Coronary artery (tissue), 2 donors: ENCODE results near the gene MITF.
A peak's percentile ranks its signal among the peaks of the same experiment; 100 is the strongest.

Experiments used
- DNase-seq: peaks from one replicate; pipeline ENCODE4 v3.0.0-alpha.2; 2017; ENCODE audit warnings: low spot score
- H3K27ac ChIP-seq, 2 donors: fragments of 200-600 bp; sonication (generic); one replicate each; pipeline ENCODE4 v1.5.1; 2016 to 2019
- H3K4me3 ChIP-seq: fragments of 200-600 bp; sonication (generic); 2 replicates; pipeline ENCODE4 v1.5.1; 2016; ENCODE audit warnings: mild to moderate bottlenecking, moderate library complexity
- TF ChIP-seq, protein P1 (sequence below): fragments of 200-600 bp; sonication (generic); IDR thresholded peaks from one replicate; pipeline ENCODE4 v1.5.1; 2019; ENCODE audit warnings: antibody characterized with exemption

The MITF gene, protein sequence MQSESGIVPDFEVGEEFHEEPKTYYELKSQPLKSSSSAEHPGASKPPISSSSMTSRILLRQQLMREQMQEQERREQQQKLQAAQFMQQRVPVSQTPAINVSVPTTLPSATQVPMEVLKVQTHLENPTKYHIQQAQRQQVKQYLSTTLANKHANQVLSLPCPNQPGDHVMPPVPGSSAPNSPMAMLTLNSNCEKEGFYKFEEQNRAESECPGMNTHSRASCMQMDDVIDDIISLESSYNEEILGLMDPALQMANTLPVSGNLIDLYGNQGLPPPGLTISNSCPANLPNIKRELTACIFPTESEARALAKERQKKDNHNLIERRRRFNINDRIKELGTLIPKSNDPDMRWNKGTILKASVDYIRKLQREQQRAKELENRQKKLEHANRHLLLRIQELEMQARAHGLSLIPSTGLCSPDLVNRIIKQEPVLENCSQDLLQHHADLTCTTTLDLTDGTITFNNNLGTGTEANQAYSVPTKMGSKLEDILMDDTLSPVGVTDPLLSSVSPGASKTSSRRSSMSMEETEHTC

DNA sequence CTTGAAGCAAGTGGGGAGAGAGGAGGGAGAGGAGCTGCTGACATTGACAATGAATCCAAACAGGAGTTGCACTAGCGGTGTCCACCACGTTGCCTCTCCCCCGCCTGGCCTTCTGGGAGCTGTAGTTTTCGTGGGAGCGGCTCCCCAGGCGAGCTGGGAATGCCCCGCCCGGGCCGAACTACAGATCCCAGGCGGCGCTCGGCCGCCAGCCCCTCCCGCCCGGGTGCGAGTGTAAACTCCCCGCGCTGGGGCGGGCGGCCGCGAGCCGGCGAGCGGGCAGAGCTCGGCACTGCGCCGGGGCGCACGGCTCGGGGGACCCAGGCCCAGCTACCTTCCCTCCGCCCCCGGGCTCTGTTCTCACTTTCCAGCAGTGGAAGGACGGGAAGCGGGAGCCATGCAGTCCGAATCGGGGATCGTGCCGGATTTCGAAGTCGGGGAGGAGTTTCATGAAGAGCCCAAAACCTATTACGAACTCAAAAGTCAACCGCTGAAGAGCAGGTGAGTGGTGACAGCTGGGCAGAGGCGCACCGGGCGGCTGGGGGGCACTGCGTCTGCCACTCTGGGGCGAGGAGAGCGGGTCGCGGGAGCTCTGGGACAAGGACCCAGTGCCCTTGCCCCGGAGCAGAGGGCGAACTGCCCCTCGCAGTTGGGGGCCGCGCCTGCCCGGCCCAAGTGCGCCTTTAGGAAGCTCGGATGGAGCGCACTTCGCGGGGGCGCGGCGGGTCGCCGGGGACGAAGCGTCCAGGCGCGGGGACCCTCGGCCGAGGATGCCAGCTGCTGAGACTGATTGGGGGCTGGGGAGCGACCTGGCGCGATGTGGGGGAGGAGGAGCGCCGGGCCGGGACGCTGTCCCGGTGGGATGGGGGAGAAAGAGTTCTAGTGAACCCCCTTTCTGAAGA is at the start of gene MITF:
MITF (plus strand) TSS at position 261 of the 899 bp plus-strand sequence; CDS start at position 395, 134 bp downstream.
- peak; percentile 91 for DNase-seq
- TF ChIP-seq, protein P1, sequence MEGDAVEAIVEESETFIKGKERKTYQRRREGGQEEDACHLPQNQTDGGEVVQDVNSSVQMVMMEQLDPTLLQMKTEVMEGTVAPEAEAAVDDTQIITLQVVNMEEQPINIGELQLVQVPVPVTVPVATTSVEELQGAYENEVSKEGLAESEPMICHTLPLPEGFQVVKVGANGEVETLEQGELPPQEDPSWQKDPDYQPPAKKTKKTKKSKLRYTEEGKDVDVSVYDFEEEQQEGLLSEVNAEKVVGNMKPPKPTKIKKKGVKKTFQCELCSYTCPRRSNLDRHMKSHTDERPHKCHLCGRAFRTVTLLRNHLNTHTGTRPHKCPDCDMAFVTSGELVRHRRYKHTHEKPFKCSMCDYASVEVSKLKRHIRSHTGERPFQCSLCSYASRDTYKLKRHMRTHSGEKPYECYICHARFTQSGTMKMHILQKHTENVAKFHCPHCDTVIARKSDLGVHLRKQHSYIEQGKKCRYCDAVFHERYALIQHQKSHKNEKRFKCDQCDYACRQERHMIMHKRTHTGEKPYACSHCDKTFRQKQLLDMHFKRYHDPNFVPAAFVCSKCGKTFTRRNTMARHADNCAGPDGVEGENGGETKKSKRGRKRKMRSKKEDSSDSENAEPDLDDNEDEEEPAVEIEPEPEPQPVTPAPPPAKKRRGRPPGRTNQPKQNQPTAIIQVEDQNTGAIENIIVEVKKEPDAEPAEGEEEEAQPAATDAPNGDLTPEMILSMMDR, result no peak
- Histone ChIP-seq H3K4me3 (peak within 1 kb of the TSS; percentile 98), H3K27ac (peak within 1 kb of the TSS; percentile 69 to 87)

DNA sequence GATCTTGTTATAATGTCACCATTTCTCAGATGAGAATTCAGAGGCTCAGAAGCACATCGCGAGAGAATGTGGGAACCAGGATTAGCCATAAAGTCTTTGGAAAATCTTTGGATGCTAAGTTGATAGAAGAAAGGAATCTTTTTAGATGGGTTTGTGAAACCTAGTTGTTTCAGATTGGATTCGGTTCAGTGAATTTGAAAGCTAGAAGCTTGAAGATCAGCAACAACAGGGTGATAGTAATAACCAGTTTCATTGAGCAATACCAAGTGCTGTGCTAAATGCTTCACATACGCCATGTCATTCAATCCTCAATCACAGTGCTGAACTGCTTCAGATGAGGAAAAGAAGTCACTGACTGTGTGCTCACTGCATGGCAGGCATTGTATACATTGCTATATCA is 47.4 kb upstream of the MITF start:
- DNase-seq, result no peak
- Histone ChIP-seq H3K27ac (no peak overlapping the region), H3K4me3 (no peak overlapping the region)
- TF ChIP-seq, protein P1, result no peak

DNA sequence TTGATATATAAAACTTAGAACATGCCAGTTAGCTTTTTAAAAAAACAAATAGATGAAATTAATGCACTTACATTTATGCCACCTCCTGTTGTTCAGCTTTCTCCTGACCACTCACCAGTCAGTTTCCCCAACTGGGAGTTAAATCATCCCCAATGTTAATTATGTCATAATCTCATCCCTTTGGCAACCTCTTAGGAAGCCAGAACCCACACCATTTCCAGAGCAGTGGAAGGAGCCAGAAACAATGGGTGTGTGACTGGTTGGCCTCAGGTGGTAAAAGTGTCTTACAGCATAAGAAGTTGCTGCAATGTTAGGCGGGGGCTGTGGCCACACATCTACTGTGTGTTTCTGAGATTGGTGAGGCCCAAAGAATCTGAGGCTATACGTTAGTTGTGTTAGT is 46.5 kb upstream of the MITF start:
- no peak for DNase-seq
- H3K4me3 ChIP-seq, result no peak overlapping the region
- H3K27ac ChIP-seq, result no peak overlapping the region
- TF ChIP-seq, protein P1, result no peak

DNA sequence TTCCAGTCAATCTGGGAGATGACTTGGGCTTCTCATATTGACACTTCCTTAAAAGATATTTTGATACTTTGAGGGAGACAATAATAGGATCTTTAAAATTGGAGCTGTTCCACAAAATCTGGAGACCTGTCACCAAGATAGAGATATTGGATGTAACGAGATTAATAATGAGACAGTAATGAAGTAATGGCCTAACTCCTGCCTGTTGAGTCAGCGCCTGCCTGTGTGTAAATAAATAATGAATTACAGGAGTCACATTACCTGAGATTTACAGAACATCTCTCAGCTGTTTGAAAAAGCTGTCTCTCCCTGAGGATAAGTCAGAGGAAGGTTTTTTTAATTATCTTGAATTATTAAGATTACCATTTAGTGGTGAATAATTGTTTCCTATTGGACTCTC is 43.8 kb upstream of the MITF start:
- Histone ChIP-seq H3K4me3 (no peak overlapping the region), H3K27ac (no peak overlapping the region)
- TF ChIP-seq, protein P1, result no peak
- DNase-seq, result no peak

DNA sequence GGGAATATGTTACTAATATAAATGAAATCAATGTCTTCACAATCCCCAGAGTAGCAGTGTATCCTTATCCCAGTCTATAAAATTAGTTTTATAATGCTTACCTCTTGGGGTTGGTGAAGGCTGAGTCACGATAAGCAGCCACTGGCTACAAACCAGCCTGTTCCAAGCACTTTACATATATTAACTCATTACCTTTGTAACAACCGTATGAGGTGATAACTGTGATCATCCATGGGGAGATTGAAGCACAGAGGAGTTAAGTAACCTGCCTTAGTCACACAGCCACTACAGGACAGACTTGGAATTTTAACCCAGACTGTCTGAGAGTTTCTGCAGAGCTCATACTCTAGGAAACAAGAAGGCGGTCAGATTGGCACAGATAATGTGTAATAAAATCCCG is 43.3 kb upstream of the MITF start:
- TF ChIP-seq, protein P1, result no peak
- H3K27ac ChIP-seq, result no peak overlapping the region
- H3K4me3 ChIP-seq, result no peak overlapping the region
- no peak for DNase-seq

DNA sequence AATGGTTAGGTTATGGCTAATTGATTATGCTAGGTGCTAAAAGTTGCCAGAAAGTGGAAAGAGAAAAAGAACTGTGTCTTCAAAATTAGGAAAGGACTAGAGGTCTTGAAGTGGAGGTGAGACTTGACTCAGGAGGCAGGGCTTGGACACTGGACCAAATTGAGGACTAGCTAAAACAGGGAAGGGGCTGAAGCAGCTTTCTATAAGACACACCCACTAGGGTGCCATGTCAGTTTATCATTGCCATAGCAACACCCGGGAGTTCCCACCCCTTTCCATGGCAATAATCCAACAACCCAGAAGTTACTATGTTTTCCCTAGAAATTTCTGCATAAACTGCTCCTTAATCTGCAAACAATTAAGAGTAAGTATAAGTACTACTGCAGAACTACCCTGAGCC is 42.9 kb upstream of the MITF start:
- DNase-seq, result no peak
- TF ChIP-seq, protein P1, result no peak
- Histone ChIP-seq H3K27ac (no peak overlapping the region), H3K4me3 (no peak overlapping the region)
